Stimulated activated CD4-positive, alpha-beta T cell treated with anti-CD3 and anti-CD28 coated beads, Interleukin-1b, Interleukin-23, amount 100 ng/mL, for 4 hours (primary cell): ENCODE measurements around the gene TRAF3IP1.

ENCODE experiments used
- DNase-seq, 2 donors: peaks; one replicate each; pipeline ENCODE4 v3.0.0-alpha.2; 2020; ENCODE audit warnings: low read depth in 2 of 2

The TRAF3IP1 gene

DNA sequence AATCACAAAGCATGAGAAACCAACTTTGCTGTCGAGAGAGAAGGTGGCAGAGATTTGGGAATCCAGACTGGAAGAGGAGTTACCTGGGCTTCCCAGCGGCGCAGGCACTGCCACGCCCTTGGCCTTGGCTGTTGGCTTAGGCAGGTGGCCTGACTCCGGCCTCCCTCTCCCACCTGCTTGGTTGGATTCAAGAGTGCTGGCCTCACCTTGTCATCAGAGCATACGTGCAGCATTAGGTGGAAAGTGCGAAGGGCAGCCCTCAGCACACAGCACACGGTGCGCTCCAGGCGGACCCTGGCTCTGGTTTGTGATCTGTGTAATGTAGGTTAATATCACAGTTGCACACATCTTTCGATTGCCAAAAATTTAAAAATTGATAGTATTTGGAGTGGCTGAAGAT, 87.2 kb downstream of the TRAF3IP1 start:
- no peak for DNase-seq

- no peak for DNase-seq
Measured at GRCh38 chr2:238408615-238409340, 88.5 kb downstream of the TRAF3IP1 start.

DNA sequence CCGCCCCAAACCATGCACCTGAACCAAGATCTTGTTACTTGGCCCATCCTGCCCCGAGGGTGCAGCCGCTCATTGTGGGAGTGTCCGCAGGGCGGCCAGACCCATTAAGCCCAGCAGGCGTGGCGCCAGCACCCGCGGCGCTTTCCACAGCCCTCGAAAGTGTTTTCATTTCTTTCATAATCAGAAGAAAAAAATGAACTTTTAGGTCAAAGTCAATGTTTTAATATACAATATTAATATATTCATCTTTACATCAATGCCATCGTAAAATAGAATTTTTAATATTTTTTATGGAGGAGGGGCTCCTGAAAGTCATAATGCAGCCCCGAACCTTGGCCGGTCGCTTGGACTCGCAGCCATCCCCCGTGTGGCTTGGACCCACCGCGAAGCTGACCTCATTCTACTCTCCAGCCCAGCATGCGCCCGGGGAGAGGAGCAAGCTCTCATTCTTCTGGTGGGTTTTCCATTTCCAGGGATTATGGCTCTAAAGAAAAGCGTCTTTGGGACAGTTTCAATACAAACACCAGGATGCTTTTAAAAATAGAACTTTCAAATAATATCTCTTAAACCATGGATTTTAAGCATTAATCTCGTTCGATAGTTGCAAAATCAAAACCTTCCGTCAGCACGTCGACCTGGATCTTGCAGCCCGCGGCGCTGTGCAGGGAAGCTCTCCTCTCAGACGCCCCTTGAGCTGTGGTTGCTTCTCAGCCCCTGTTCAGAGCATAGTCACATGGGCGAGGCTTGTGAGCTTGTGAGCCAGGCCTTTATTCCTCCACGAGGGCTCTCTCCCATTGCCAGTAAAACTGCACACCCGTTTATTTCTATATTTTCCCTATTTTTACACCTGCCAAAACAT, 89.3 kb downstream of the TRAF3IP1 start:
- no peak for DNase-seq

- DNase-seq = no peak
Measured at GRCh38 chr2:238412067-238412767, 91.9 kb downstream of the TRAF3IP1 start.

DNA sequence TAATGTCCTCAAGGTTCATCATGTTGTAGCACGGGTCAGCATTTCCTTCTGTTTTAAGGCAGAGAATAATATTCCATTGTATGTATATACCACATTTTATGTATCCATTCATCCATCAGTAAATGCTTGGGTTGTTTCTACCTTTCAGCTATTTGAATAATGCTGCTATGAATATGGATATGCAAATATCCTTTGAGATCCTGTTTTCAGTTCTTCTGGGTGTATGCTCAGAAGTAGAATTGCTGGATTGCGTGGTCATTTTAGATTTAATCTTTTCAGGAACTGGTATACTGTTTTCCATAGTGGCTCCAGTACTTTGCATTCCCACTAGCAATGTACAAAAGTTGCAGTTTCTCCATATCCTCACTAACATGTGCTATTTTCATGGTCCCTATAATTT, 93.0 kb downstream of the TRAF3IP1 start:
- DNase-seq = no peak

GRCh38 chr2:238415036-238415764, 94.9 kb downstream of the TRAF3IP1 start:
- DNase-seq = no peak

DNA sequence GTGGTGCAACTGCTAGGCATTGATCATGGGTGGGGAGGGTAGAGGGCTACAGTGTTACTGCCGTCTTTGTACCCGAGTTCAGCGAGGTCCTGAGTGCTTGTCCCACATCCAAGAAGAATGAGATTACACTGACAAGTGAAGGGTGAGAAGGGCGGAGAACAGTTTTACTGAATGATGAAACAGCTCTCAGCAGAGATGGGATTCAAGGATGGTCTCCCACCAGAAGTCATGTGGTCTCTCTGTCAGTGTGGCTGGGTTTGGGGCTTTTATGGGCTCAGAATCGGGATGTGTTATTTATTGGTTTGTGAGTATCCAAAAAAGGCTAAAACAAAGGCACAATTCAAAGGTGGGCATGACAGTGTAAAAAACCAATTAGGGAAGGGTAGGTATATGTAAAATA, 95.6 kb downstream of the TRAF3IP1 start:
- DNase-seq = no peak

DNA sequence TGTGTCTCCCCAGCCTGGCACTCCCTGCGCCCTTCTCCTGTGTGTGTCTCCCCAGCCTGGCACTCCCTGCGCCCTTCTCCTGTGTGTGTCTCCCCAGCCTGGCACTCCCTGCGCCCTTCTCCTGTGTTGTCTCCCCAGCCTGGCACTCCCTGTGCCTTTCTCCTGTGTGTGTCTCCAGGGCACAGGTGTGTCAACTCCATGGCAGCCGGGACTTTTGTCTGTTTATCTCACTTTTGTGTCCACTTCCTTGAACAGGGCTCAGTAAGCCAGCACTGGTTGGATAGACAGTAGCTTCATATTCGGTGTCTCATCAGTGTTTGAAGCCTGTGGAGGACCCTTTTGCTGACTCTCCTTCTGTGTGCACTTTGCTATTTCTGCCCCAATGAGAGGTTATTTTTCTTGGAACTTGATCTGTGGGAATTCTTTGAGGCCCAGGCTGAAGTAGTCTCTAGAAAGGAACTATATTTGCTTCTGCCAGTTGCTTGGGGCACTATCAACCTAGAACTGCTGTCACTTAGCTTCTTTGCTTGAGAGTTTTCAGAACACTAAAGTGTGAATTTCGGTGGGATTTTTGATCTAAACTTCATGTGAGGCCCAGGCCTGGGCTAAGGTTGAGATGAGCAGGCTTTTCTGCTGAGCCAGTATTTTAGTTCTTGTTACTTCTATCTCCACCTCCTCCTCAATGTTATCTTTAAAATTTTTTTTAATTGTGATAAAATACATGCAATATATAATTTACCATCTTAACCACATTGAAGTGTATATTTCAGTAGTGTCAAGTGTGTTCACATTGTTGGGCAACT, 98.1 kb downstream of the TRAF3IP1 start:
- no peak for DNase-seq

DNA sequence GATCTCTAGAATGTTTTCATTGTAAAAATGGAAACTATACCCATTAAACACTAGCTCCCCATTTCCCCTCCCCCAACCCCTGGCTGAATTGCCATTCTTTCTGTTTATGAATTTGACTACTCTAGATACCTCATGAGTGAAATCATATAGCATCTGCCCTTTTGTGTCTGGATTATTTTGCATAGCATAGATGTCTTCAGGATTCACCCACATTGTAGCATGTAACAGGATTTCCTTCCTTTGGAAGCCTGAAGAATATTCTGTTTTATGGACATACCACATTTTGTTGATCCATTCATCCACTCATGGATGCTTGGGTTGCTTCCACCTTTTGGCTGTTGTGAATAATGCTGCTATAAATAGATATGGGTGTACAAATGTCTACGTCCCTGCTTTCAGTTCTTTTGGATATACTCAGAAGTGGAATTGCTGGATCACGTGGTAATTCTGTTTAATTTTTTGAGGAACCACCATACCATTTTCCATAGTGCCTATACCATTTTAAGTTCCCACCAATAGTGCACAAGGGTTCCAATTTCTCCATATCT, 98.8 kb downstream of the TRAF3IP1 start:
- DNase-seq = no peak

- DNase-seq = no peak
Measured at GRCh38 chr2:238420442-238420841, 100.1 kb downstream of the TRAF3IP1 start.

GRCh38 chr2:238420878-238421694, 100.8 kb downstream of the TRAF3IP1 start:
- no peak for DNase-seq

GRCh38 chr2:238421695-238422035, 101.3 kb downstream of the TRAF3IP1 start:
- no peak for DNase-seq

- DNase-seq = no peak
Measured at GRCh38 chr2:238422285-238422684, 102.0 kb downstream of the TRAF3IP1 start.

DNA sequence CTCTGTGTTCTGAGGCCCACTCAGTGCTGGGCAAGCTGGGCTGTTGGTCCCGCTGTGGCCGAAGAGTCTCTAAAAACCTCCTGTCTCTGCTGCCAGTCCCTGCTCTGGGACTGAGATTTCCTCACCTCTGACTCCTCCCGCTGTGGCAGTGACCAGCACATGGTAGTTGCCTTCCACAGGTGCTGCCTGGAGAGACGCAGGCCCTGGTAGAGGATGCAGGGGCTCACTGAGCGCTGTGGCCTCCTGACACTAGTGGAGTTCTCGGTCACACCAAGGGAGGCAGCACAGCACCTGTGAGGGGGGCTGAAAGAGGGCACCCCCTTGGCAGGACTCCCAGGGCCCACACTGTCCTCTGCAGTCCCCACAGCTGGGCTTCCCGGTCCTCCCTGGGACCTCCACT, 102.6 kb downstream of the TRAF3IP1 start:
- no peak for DNase-seq

DNA sequence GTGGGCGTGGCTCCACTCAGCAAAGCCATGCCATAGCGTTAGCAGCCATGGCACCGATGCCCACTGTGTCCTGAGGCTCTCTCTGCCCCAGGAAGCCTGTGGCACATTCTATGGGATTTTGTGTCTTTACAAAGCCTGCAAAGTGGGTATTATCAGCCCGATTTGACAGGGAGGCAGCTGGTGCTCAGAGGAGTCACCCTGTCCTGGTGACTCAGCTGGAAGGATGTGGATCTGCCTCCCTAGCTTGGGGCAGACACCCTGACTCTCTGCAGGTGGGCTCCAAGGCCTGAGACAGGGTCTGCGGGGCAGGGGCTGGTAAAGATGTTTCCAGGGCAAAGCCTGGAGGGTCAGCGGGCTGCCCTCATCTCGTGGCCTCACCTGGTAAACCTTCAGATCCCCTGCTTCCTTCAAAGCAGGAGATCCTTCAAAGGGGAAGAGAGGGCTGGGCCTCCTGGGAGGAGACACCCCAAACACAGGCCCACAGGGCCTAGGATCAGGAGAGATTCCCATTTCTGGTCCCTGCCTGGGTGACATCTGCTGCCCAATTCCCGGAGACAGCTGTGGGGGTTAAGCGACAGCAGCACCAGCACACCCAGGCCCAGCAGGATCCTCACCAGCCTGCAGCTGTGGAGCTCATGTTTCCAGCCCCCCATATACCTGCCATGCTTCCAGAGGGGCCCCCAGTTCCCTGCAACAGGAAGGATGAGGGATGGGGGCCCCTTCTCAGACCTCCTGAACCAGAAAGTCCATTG, 103.4 kb downstream of the TRAF3IP1 start:
- no peak for DNase-seq

DNA sequence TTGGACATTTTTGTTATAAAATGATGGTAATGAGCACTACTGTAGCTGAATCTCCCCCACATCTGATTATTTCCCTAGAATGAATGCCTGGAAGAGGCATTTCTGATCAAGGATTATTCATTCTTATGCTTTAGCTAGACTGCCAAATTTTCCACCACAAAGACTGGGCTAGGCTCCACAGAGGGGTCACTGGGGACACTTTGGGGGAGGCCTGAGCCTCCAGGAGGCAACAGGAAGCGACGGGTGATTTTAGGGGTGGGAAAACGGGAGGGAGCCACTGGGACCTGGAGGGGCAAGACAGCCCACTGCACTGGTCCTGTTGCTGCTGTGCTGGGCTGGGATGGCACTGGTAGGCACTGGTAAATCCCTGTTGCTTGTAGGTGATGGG, 104.0 kb downstream of the TRAF3IP1 start:
- DNase-seq = no peak

GRCh38 chr2:238425505-238425978, 105.2 kb downstream of the TRAF3IP1 start:
- DNase-seq = no peak

DNA sequence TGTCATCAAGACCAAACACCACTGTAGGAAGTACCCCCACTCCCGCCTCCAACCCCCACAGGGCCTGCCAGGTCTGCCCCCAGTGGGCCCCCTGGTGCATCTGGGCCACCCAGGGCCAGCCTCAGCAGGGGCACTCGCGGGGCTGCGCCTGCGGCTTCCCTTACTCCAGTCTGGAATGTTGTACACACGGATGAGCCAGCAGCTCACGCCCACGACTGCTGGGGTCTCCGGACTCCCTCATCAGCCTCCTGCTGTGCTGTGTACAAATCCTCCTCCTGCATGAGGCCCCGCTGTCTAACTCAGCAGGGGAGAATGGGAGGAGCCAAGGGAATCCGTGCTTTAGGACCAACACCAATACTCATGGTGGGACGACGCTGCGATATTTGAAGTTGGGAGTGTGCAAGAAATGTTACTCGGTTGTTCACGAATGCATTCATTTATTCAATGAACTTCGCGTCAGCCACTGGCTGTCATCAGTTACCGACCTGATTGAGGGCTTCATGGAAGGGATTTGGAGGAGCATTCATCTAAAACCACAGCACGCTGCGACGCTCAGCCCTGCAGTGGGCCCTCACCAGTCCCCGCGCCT, 105.8 kb downstream of the TRAF3IP1 start:
- DNase-seq = no peak
